ENCODE results near the gene ZNF76.
A peak's percentile ranks its signal among the peaks of the same experiment; 100 is the strongest.

Gene ZNF76

DNA sequence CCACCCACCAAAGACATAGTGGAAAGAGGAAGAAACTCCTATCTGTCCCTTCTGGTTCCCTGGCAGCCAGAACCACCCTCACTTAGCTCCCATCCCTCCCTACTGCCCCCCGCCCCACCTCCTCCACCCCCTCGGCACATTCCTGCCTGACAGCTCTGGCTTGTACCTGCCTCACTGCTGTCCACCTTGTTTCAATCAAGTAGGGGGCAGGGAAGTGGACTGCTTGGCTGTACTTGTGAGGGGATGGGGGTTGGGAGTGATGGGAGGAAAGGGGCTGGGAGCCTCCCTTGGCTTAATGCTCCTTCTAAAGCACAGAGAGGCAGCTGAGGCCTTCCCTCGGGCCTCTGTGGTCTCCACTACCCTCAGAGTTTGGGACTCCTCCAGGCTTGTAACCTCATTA, 22.1 kb upstream of the ZNF76 start:
- DNase-seq (ENCODE audit: low read depth) = no peak

DNA sequence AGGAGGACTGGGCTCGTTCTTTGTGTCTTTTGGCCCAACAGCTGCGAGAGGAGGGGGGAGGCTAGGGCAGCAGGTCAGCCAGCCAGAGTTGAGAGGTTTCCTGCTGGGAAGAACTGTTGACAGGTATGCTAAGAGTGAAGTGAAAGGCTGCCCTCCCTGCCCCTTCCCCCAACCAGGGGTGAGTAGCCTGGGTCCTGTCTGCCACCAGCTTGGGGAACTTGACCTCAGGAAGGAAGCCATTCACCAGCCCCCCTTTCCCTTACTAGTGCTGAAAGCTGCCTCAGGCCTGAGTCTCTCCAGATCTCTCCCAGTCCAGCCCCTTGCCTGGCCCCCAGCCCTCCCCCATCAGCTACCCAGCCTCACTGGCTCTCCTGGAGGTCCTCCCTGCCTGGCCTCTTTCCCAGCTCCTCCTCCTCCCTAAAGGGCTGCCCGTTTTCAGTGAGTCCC, 20.7 kb upstream of the ZNF76 start:
- DNase-seq (ENCODE audit: low read depth) = no peak

DNA sequence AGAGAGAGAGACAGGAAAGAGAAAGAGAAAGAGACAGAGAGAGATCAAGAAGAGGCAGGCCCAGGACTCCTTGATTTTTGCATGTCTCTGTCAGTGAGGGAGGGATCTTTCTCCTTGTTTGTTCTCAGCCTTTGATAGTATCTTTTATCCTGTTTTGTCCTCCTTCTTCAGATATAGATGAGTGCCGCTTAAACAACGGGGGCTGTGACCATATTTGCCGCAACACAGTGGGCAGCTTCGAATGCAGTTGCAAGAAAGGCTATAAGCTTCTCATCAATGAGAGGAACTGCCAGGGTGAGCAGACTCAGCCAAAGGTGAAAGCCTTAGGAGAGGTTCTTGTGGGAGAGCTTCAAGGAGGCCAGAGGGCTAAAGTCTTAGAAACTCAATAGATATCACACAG, 20.0 kb upstream of the ZNF76 start:
- no peak for DNase-seq (ENCODE audit: low read depth)

GRCh38 chr6:35240838-35241801, 18.4 kb upstream of the ZNF76 start:
- no peak for DNase-seq (ENCODE audit: low read depth)

GRCh38 chr6:35242486-35242885, 17.0 kb upstream of the ZNF76 start:
- DNase-seq (ENCODE audit: low read depth) = no peak

GRCh38 chr6:35242906-35243305, 16.6 kb upstream of the ZNF76 start:
- DNase-seq (ENCODE audit: low read depth) = no peak

GRCh38 chr6:35243386-35243958, 16.1 kb upstream of the ZNF76 start:
- DNase-seq (ENCODE audit: low read depth) = no peak

DNA sequence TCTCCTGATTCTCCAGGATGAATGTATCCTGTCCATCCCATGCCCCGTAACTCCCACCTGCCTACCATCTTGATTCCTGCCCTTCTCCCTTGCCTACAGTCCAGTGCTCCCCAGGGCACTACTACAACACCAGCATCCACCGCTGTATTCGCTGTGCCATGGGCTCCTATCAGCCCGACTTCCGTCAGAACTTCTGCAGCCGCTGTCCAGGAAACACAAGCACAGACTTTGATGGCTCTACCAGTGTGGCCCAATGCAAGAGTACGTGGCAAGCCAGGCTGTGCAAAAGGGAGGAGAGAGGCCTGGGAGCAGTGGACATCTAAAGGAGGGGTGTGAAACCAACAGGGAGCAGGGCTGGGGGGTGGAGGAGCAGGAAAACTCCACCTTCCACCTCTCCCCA, 15.0 kb upstream of the ZNF76 start:
- no peak for DNase-seq (ENCODE audit: low read depth)

DNA sequence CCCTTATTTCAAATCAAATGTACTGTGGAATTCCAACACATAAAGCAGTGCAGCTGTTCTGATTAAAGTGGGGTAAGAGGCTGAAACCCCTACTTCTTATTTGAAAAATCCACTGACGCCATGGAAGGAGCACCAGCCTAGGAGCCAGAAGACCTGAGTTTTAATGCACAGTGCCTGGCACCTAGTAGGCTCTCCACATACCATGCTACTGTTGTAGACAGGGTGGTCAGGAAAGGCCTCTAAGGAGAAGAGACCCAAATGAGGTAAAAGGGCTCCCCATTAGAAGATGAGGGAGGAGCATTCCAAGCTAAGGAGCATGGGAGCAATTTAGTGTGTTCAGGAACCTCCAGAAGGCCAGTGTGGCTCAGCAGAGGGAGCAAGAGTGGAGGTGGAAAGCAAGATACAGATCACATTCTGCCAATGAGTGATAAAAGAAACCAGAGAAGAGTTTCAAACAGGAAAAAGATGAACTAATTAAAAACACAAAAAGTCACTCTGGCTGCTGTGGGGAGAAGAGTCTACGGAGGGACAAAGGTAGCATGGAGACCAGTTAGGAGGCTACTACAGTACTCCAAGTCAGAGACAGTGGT, 11.8 kb upstream of the ZNF76 start:
- DNase-seq (ENCODE audit: low read depth) = no peak

- DNase-seq (ENCODE audit: low read depth) = no peak
These were observed 11.2 kb upstream of the ZNF76 start for GRCh38 chr6:35248300-35248699.

DNA sequence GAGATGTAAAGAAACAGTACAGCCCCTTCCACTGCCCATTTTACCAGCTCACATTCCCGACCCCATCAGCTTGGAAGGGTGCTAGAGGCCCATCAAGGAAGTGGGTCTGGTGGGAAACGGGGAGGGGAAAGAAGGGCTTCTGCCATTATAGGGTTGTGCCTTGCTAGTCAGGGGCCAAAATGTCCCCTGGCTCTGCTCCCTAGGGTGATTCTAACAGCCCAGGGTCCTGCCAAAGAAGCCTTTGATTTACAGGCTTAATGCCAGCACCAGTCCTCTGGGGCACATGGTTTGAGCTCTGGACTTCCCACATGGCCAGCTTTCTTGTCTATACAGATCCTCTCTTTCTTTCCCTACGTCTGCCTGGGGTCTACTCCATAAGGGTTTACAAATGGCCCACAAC, 10.6 kb upstream of the ZNF76 start:
- no peak for DNase-seq (ENCODE audit: low read depth)

- no peak for DNase-seq (ENCODE audit: low read depth)
These were observed 7.6 kb upstream of the ZNF76 start for GRCh38 chr6:35251949-35252348.

- DNase-seq (ENCODE audit: low read depth) = no peak
These were observed 6.3 kb upstream of the ZNF76 start for GRCh38 chr6:35253249-35253648.

DNA sequence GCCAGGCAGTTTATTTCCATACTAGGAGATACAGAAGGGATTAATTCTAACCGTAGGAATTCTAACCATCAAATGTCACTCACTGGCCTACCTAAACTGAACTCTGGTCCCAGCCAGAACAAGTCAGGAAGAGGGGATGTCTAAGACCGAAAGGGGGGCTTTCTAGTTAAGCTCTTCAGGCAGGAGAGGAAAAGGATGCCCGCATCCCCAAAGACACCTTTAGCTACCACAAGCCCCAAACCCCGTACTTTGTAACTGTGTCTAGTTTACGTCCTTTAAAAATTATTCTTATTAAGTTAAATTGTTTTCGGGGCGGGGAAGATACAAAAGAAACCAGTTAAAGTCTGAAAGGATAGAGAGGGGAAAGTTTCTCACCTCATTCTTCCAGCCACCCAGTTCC, 1.2 kb upstream of the ZNF76 start:
- no peak for DNase-seq (ENCODE audit: low read depth)

DNA sequence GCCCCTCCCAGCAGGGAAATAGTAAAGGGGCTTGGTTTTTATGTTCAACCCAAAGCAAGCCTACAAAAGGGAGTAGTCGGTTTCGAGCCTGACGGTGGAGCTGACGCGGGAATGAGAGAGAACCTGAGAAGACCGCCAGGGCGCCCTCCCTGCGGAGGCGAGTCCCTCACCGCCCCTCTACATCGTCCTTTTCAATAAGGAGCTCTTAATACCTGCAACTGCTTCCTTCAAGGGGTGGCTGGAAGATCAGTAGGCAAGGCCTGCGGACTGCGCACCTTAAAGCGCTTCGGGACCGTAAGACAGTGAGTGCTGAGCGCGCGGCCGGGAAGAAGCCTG, 709 bp upstream of the ZNF76 start:
- DNase-seq (ENCODE audit: low read depth) = peak; percentile 21

GRCh38 chr6:35259948-35260590, 534 bp downstream of the ZNF76 start:
- DNase-seq (ENCODE audit: low read depth) = peak; percentile 18

GRCh38 chr6:35260591-35261570, 1.3 kb downstream of the ZNF76 start:
- DNase-seq (ENCODE audit: low read depth) = no peak

DNA sequence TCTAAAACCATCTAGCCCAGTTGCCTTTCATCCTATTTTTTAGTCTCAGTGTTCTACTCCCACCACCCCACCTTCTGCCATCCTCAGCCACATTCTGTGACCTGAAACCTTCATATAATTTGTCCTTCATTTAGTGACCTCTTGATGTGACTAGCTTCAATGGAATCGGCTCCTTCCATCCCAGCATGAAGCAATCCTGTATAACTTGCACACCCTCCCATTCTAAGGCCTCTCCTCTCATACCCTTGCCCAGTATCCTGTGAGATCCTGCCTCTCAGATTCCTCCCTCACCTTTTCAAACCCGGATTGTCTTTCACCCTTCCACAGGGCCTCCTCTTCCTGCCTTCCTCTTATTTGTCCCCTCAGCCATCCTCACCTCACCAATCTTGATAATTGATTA, 3.1 kb downstream of the ZNF76 start:
- DNase-seq (ENCODE audit: low read depth) = no peak

- DNase-seq (ENCODE audit: low read depth) = no peak
These were observed 5.2 kb downstream of the ZNF76 start for GRCh38 chr6:35264550-35265274.

DNA sequence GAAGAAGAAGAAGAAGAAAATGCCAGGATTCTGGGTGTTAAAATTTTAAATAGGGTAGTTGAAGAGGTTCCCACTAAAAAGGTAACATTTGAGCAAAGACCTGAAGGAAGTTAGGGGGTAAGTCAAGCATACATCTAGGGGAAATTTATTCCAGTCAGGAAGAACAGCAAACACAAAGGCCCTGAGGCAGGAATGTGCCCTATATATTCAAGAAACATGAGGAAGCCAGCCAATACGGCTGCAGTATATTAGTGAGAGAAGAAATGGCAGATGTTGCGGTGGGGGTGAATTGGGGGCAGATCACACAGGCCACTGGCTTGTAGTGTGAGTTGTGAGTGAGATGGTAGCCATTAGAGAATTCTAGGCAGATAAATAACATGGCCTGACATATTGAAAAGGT, 6.0 kb downstream of the ZNF76 start:
- no peak for DNase-seq (ENCODE audit: low read depth)

DNA sequence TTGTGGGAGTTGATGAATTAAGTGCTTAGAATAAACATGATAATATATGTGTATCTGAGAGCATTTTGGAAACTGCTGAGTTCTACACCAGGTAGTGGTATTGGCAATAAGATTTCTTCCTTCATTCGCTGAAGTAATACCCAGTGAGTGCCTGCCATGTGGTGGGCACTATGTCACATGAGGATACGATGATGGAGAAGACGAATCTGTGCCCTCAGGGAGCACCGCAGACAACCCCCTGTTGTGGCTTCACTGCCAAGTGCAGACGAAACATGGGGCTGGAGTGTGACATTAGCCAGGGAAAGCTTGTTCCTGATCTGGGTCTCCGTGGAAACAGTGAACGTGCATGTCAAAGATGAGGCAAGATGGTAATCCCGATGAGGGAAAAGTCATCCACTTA, 7.9 kb downstream of the ZNF76 start:
- DNase-seq (ENCODE audit: low read depth) = no peak

Measured in stromal cell of bone marrow (primary cell).